K562 (cell line): ENCODE measurements around the gene SCGB1A1. TPM values are rescaled to one million over a fixed set of nuclear protein-coding genes. Genes with fewer than 3 reads are reported as not detected.

Experiments used
- CTCF ChIP-seq, 3 experiments: IDR thresholded peaks in 2 of 3; conservative IDR thresholded peaks in 1 of 3; 2 replicates each; pipeline ENCODE4 v1.5.1; 2011 to 2012; ENCODE audit warnings: low read length in 3 of 3, mild to moderate bottlenecking in 3 of 3, control low read depth in 2 of 3, improper control_type of control experiment in 1 of 3, inconsistent platforms in 1 of 3, low read depth in 1 of 3, mixed read lengths in 1 of 3, moderate library complexity in 1 of 3; ENCODE audit not compliant: insufficient read depth in 2 of 3
- DPF2 ChIP-seq: fragments of 450-650 bp; IDR thresholded peaks from 2 replicates; pipeline ENCODE4 v1.6.1; 2016
- ETV5 ChIP-seq: sonication (generic); formaldehyde crosslinking; IDR thresholded peaks from 2 replicates; pipeline ENCODE4 v1.4.0; 2020; ENCODE audit warnings: low read depth, mild to moderate bottlenecking, missing genetic modification reagents
- HCFC1 ChIP-seq: IDR thresholded peaks from 2 replicates; pipeline ENCODE4 v1.6.1; 2012; ENCODE audit warnings: low read depth, low read length, improper control_type of control experiment
- MAFF ChIP-seq: IDR thresholded peaks from 2 replicates; pipeline ENCODE4 v1.6.1; 2012; ENCODE audit warnings: low read length, improper control_type of control experiment
- MAFK ChIP-seq: IDR thresholded peaks from 2 replicates; pipeline ENCODE4 v1.6.1; 2011; ENCODE audit warnings: low read length, improper control_type of control experiment
- MYNN ChIP-seq, 2 experiments: sonication (generic); formaldehyde crosslinking in 1 of 2; IDR thresholded peaks; 2 replicates each; pipeline versions ENCODE4 v1.5.0 to v1.6.1; 2016 to 2020; ENCODE audit warnings: antibody characterized with exemption in 1 of 2, missing genetic modification reagents in 1 of 2
- OTX1 ChIP-seq: fragments of 450-650 bp; formaldehyde crosslinking; IDR thresholded peaks from 2 replicates; pipeline ENCODE4 v1.4.0; 2022; ENCODE audit warnings: mild to moderate bottlenecking
- POLR2AphosphoS2 ChIP-seq: IDR thresholded peaks from 2 replicates; pipeline ENCODE4 v1.6.1; 2012; ENCODE audit warnings: low read length, improper control_type of control experiment
- POLR3A ChIP-seq: IDR thresholded peaks from 2 replicates; pipeline ENCODE4 v1.6.1; 2011; ENCODE audit warnings: borderline replicate concordance, mild to moderate bottlenecking, moderate library complexity; ENCODE audit not compliant: insufficient read length, insufficient read depth; ENCODE audit errors: extremely low read depth
- SMARCA5 ChIP-seq: fragments of 450-650 bp; IDR thresholded peaks from 2 replicates; pipeline ENCODE4 v1.6.1; 2016
- SMC3 ChIP-seq: conservative IDR thresholded peaks from 2 replicates; pipeline ENCODE4 v1.6.1; 2011; ENCODE audit warnings: low read depth, low read length, improper control_type of control experiment; ENCODE audit not compliant: insufficient read depth
- STAT5B ChIP-seq: fragments of 250-450 bp; sonication (Bioruptor Pico); IDR thresholded peaks from 2 replicates; pipeline ENCODE4 v1.8.0; 2021; ENCODE audit warnings: mild to moderate bottlenecking, inconsistent platforms
- TCF15 ChIP-seq: fragments of 250-450 bp; sonication (Bioruptor Pico); IDR thresholded peaks from 2 replicates; pipeline ENCODE4 v1.8.0; 2022; ENCODE audit warnings: moderate library complexity, mild to moderate bottlenecking, inconsistent platforms
- TCF7 ChIP-seq: sonication (generic); IDR thresholded peaks from 2 replicates; pipeline ENCODE4 v1.6.1; 2016; ENCODE audit warnings: antibody characterized with exemption, borderline replicate concordance
- TOE1 ChIP-seq, 2 experiments: fragments of 450-650 bp in 1 of 2; sonication (generic) in 1 of 2; formaldehyde crosslinking in 1 of 2; IDR thresholded peaks; 2 replicates each; pipeline versions ENCODE4 v1.7.1 to v1.8.0; 2016 to 2022; ENCODE audit warnings: borderline replicate concordance in 2 of 2, mild to moderate bottlenecking in 2 of 2, antibody characterized with exemption in 1 of 2, inconsistent platforms in 1 of 2, low read depth in 1 of 2, missing genetic modification reagents in 1 of 2, moderate library complexity in 1 of 2
- ZBTB49 ChIP-seq: sonication (generic); formaldehyde crosslinking; IDR thresholded peaks from 2 replicates; pipeline ENCODE4 v1.8.0; 2022; ENCODE audit warnings: missing genetic modification reagents, mild to moderate bottlenecking, borderline replicate concordance
- ZBTB5 ChIP-seq: fragments of 450-650 bp; IDR thresholded peaks from 2 replicates; pipeline ENCODE4 v1.6.1; 2017; ENCODE audit warnings: antibody characterized with exemption
- ZNF277 ChIP-seq: fragments of 250-450 bp; sonication (Bioruptor Pico); IDR thresholded peaks from 2 replicates; pipeline ENCODE4 v1.8.0; 2022; ENCODE audit warnings: inconsistent platforms, mild to moderate bottlenecking, moderate library complexity, borderline replicate concordance
- ZNF583 ChIP-seq: fragments of 250-450 bp; sonication (Bioruptor Pico); IDR thresholded peaks from 2 replicates; pipeline ENCODE4 v1.4.0; 2020
- polyA plus RNA-seq, 8 experiments: library from polyadenylated mRNA; depleted of rRNA in 4 of 8; stranded (reverse) in 5 of 8; unstranded in 3 of 8; fragments of >200 nt; fragmentation: Nextera tagmentation in 2 of 8; fragmentation: Illumina TruSeq in 1 of 8; extraction: Ambion mirVana in 2 of 8; extraction: Trizol in 1 of 8; gene quantifications; 2 replicates each; pipeline versions ENCODE4 v1.2.1 to v1.2.3, GENCODE V29; 2011 to 2014; ENCODE audit warnings: inconsistent platforms in 1 of 8, missing spikeins in 1 of 8
- total RNA-seq, 7 experiments: library from RNA; depleted of rRNA in 6 of 7; stranded (reverse); fragments of >200 nt in 6 of 7; fragmentation: Illumina TruSeq in 2 of 7; extraction: Trizol in 2 of 7; gene quantifications; 2 replicates each; pipeline versions ENCODE4 v1.2.1 to v1.2.3, GENCODE V29; 2011 to 2021; ENCODE audit warnings: low replicate concordance in 1 of 7

Gene SCGB1A1
- total and polyA plus RNA-seq, 9 of the 15 experiments (the other 6 are each of a cell fraction or from before 2014, with no cell fraction given): 0.55 TPM; not detected in 8

GRCh38 chr11:62452839-62453468 lies 34.1 kb downstream of the SCGB1A1 start (continued):
- no peak for TF ChIP-seq ZBTB49 (CRISPR knock-in tag)
- TF ChIP-seq OTX1 (CRISPR knock-in tag): no peak
- TF ChIP-seq MYNN (IDR thresholded peaks at IDR 0.05): no peak
- no peak for TF ChIP-seq MYNN (CRISPR knock-in tag; IDR thresholded peaks at IDR 0.05)
- no peak for TF ChIP-seq DPF2
- TF ChIP-seq SMC3: no peak
- no peak for TF ChIP-seq SMARCA5
- no peak for TF ChIP-seq ZBTB5
- no peak for TF ChIP-seq HCFC1
- TF ChIP-seq ZNF583 (CRISPR knock-in tag): no peak
- TF ChIP-seq ZNF277 (CRISPR knock-in tag): no peak
- no peak for TF ChIP-seq STAT5B (CRISPR knock-in tag)
- no peak for TF ChIP-seq ETV5 (CRISPR knock-in tag)
- no peak for TF ChIP-seq POLR2AphosphoS2
- no peak for TF ChIP-seq TOE1 (IDR thresholded peaks at IDR 0.05; ENCODE audit: borderline replicate concordance)
- TF ChIP-seq TOE1 (CRISPR knock-in tag; IDR thresholded peaks at IDR 0.05; ENCODE audit: borderline replicate concordance, low read depth): no peak
- TF ChIP-seq TCF7: no peak
- TF ChIP-seq MAFK: peak; percentile 74
- TF ChIP-seq POLR3A: no peak
- TF ChIP-seq MAFF: peak; percentile 74
- no peak for TF ChIP-seq TCF15 (CRISPR knock-in tag)
- no peak for TF ChIP-seq CTCF (IDR thresholded peaks at IDR 0.05 in 2 of 3, conservative IDR thresholded peaks at IDR 0.05 in 1 of 3; ENCODE audit: insufficient read depth in 2 of 3, low read depth in 1 of 3, low read length in 3 of 3)
